ENCODE measurements around the gene RELA. TPM values are rescaled to one million over a fixed set of nuclear protein-coding genes. Genes with fewer than 3 reads are reported as not detected.
A peak's percentile ranks its signal among the peaks of the same experiment; 100 is the strongest.
"Not testable (repeated sequence)": the region's sequence is repeated elsewhere in the genome, so short reads cannot be mapped to it uniquely, and the experiment has no call there.

RELA gene
- total RNA-seq, 1 donor from 2014 or later, result 97.9 TPM

DNA sequence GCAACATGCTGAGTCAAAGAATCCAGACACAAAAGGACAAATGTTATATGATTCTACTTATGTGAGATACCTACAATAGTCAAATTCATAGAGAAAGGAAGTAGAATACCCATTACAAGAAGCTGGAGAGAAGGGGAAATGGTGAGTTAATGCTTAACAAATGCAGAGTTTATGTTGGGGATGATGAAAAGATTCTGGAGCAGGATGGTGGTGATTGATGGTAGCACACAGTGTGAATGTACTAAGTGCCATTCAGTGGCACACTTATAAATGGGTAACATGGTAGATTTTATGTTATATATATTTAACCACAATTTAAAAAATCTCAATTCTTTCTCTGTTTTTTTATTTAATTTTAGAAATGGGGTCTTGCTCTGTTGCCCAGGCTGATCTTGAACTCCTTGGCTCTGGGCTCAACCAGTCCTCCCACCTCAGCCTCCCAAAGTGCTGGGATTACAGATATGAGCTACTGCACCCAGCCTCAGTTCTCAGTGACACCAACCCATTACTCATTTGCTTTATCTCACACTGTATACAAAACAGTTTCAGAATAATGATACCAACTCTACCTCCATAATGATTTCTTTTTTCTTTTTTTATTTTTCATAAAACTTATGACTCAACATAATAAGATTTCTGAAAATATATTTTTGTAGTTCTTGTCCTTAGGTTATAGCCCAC is 9.6 kb upstream of the RELA start:
- no peak for DNase-seq (ENCODE audit: low spot score)

DNA sequence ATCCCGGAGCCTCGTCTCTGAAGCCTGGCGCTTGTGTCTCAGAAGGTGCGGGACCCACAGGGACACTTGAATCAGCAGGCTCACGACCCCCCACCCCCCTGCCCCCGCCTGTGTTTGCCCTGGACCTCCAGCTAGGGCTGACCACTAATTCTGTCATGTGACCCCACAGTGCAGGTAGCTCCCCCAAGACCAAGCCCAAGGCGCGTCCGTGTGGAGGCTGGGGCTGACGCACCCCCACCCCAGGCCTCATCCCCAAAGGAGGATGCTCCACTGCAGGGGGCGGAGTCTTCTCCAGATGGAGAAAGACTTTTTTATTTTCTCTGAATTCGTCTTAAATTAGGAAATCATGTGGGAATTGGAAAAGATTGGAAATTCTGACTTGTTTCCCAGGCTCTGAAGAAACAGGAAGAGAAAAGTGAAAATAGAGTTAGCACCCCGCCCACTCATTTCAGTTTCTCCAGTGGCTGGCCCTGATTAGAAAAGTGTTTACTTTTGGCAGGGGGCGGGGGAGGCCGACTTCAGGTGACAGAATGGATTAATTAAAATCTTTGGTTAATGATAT is 1.0 kb upstream of the RELA start:
- no peak for DNase-seq (ENCODE audit: low spot score)

DNA sequence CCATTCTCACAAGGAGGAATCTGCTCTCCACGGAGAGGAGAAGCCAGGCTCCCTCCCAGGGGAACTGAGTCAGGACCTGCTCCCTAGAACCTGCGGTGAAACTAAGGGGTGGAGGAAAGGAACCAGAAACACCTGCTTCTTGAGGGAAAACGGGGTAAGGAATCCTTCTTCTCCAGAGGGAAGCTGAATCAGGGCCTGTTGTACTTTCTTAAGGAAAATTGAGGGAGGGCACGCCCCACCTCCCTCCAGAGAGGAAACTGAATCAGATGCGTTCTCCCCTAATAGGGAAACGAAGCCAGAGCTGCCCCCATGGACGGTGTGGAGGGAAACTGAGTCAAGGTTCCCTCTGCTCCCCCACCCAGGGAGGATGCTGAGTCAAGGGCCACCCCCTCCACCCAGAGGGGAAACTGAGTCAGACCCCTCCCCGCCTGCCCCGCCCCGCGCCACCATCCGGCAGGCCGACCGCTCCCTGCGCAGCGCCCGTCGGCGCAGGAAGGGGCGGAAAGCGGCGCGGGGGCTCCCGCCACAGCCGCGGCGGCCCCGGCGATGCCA is 393 bp downstream of the RELA start:
- DNase-seq (ENCODE audit: low spot score), result no peak

DNA sequence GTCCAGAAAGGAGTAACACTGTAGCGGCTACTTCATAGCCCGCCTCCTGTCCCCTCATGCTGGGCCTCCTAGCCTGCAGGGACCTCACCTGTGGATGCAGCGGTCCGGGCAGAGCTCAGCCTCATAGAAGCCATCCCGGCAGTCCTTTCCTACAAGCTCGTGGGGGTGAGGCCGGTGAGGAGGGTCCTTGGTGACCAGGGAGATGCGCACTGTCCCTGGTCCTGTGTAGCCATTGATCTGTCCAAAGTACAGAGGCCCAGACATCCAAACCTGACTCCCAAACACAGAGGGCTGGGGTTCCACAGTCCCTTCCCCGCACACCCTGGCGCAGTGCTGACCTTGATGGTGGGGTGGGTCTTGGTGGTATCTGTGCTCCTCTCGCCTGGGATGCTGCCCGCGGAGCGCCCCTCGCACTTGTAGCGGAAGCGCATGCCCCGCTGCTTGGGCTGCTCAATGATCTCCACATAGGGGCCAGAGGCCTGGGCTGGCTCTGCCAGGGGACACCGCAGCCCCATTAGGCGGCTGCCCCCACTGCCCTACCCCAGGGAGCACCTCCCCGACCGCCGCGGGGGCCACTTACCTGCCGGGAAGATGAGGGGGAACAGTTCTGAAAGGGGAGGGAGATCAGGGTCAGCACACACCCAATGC is 993 bp downstream of the RELA start:
- DNase-seq (ENCODE audit: low spot score), result no peak

DNA sequence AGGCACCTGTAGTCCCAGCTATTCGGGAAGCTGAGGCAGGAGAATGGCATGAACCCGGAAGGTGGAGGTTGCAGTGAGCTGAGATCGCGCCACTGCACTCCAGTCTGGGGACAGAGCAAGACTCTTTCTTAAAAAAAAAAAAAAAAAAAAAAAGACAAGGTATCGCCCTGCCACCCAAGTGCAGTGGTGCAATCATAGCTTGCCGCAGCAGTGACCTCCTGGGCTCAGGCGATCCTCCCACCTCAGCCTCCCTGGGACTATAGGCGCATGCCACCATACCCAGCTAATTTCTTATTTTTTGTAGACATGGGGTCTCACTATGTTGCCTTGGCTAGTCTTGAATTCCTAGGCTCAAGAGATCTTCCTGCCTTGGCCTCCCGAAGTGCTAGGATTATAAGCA is 1.8 kb downstream of the RELA start:
- DNase-seq (ENCODE audit: low spot score), result not testable (repeated sequence)

DNA sequence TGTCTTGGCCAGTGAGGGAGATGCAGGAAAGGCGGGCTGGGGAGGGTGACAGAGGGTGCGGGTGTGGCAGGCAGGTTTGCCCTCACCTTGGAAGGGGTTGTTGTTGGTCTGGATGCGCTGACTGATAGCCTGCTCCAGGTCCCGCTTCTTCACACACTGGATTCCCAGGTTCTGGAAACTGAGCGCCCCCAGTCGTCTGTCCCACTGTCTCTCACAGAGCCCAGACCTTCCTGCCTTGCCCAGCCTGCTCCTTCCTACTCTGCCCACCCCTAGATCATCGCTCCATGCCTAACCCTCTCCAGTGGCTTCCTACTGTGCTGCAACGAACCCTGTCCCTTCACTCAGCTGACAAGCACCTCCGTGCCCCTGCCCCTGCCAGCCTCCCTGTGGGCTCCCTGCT is 2.7 kb downstream of the RELA start:
- no peak for DNase-seq (ENCODE audit: low spot score)

DNA sequence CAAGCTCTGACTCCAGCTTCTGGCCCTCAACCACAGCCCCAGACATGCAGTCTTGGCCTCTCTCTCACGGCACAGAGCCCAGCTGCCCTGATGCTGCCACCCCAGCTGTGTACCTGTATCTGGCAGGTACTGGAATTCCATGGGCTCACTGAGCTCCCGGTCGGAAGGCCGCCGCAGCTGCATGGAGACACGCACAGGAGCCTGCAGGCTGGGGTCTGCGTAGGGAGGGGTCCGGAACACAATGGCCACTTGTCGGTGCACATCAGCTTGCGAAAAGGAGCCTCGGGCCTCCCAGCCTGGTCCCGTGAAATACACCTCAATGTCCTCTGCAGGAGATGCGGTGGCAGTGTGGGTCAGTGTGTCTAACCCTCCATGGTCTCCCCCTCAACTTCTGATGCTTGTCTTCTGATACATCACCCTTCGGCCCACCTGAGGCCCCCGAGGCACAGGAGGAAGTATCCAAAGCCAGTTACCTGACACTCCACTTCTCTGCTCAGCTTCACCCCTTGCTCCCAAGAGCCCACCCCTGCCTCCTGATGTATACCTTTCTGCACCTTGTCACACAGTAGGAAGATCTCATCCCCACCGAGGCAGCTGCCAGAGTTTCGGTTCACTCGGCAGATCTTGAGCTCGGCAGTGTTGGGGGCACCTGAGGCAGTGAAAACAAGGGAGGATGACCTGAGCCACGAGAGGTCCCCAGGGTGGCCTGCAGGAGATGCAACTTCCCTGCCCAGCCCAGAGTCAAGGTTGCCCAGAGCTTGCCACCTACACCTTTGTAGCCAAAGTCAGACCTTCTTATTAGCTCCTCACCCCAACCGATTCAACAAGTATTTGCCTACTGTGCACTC is 4.3 kb downstream of the RELA start:
- DNase-seq (ENCODE audit: low spot score), result no peak

DNA sequence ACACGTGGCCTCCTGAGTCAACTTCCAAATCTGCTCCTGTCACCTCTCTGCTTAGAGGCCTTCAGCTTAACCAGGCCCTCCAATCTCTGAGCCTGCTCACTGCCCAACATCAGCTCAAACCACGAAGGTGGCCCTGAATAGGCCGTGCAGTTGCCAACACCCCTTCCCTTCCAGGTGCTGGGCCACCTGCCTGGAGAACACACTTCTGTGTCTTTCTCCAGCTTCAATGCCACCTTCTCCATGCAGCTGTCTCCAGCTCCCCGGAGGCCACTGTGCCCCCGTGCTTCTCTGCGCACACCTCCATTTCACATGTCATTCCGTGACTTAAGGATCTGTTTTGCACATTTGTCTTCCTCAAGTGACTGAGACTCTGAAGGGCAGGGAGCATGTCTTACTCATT is 5.3 kb downstream of the RELA start:
- DNase-seq (ENCODE audit: low spot score), result no peak

DNA sequence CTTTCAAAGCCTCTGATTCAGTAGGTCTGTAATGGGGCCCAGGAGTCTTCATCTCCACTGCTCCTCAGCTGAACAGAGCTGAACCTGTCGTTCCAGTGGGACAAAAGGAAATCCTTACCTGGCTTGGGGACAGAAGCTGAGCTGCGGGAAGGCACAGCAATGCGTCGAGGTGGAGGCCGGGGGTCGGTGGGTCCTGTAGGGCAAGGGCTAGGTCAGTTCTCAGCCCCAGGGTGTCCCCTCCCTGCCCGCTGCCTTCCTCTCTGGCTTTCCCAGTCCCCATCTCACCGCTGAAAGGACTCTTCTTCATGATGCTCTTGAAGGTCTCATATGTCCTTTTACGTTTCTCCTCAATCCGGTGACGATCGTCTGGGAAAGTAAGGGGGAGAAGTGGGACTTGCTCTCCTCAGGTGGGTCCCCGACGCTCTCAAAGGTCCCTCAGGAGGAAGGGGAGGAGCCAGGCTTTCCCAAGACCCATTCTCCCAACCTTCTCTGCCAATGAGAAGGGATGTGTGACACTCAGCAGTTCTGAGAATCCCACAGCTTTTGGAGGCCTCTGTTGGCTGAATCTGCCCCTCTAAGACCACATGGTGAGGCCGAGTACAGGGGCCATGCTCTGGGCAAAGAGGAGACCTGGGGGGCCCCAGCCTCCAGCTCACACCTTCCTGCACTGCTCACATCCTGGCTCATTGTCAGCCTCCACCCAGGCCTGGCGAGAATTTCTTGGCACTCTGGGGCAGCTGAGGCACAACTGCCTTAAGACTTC is 7.0 kb downstream of the RELA start:
- DNase-seq (ENCODE audit: low spot score), result no peak

DNA sequence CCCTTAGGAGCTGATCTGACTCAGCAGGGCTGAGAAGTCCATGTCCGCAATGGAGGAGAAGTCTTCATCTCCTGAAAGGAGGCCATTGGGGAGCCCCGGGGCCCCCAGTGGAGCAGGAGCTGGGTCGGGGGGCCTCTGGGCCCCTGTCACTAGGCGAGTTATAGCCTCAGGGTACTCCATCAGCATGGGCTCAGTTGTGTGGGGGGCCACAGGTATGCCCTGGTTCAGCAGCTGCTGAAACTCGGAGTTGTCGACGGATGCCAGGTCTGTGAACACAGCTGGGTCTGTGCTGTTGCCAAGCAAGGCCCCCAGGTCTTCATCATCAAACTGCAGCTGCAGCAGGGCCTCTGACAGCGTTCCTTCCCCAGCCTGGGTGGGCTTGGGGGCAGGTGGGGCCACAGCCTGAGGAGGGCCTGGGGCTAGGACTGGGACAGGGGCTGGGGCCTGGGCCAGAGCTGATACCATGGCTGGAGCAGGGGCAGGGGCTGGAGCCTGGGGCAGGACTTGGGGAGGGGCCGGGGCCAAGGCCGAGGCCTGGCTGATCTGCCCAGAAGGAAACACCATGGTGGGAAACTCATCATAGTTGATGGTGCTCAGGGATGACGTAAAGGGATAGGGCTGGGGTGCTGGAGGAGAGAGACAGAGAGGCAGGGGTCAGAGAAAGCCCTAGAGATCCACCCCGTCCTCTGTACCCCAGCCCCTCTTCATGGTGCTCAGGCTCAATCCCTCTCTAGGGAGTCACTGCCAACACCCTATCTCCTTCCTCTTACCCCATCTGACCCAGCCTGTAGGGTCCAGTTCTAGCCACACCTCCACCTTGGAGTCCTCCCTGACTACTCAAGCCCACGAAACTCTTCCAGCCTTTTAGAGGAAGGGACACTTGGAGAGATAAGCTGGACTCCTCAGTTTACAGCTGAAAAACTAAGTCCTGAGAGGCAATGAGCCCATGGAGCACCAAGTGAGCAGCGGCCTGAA is 8.1 kb downstream of the RELA start:
- DNase-seq (ENCODE audit: low spot score), result peak; percentile 42

DNA sequence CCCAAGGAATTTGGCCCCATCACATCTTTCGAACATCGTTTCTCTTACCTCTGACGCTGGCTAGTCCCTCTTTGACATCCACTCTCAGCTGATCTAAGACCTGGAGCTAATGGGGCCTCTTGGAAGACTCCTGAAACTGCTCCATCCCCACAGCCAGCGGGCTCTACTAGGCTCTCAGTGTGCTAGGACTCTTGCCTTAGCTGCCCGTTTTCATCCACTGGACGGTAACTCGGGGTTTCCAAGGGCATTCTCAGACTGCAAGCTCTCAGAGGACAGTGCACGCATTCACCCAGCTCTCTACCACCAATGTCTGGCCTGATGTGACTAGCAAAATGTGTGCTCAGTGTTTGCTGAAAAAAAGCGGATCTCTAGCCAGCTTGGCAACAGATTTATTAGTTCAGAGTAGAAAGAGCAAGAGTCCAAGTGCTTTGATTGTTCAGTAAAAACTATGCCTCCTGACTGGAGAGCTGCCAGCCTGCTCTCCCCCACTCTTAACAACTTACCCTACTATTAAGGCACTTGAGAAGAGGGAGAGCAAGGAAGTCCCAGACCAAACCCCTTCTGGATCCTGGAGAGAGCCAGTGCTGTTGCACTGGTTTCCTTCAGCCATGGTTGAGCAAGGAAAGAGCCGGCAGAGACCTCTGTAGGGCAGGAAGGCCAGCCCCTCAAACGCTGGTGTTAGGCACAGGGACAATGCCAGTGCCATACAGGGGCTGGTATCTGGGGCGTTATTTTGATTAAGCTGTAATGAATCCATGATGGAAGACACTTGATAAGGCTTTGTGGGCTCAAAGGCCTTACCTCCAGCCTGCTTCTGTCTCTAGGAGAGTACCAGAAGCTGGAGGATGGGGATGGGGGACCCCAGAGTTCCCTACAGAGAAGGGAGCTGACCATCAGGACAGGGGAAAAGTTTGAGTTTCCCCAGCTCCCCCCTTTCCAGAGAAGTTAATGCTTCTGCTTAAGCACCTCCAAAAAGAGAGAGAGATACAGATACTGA is 9.2 kb downstream of the RELA start:
- DNase-seq (ENCODE audit: low spot score), result no peak

DNA sequence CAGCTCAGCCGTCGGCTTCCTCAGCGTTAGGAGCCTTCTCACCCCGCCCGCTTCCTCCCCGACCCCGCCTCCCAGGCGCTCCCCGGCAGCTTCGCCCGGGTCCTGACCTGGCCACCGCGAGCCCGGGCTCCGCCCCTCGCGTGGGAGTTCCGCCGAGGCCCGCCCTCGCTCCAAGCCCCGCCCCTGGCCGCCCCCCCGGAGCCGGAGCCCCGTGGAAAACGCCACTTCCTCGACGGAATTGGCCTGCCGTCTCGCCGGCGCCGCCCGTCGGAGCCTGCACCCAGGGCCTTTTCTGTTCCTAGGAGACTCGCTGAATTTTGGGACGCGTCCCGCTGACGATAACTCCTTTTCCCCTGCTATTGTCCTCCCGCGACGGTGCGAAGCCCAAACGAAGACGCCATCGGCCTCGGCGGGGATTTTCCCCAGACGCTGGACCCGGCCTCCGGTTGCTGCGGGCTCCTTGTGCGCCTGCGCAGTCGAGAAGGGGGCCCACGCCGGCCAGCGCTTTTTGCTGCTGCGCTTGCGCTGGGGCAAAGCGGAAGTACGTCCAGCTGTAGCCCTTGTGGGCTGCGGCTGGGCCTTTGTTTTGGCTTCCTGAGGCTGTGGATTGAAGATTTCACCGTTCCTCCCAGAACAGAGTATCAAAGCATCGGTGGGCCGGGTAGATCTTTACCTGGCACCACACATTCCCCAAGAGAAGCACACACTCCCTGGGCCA is 10.0 kb downstream of the RELA start:
- peak; percentile 96 for DNase-seq (ENCODE audit: low spot score)

DNA sequence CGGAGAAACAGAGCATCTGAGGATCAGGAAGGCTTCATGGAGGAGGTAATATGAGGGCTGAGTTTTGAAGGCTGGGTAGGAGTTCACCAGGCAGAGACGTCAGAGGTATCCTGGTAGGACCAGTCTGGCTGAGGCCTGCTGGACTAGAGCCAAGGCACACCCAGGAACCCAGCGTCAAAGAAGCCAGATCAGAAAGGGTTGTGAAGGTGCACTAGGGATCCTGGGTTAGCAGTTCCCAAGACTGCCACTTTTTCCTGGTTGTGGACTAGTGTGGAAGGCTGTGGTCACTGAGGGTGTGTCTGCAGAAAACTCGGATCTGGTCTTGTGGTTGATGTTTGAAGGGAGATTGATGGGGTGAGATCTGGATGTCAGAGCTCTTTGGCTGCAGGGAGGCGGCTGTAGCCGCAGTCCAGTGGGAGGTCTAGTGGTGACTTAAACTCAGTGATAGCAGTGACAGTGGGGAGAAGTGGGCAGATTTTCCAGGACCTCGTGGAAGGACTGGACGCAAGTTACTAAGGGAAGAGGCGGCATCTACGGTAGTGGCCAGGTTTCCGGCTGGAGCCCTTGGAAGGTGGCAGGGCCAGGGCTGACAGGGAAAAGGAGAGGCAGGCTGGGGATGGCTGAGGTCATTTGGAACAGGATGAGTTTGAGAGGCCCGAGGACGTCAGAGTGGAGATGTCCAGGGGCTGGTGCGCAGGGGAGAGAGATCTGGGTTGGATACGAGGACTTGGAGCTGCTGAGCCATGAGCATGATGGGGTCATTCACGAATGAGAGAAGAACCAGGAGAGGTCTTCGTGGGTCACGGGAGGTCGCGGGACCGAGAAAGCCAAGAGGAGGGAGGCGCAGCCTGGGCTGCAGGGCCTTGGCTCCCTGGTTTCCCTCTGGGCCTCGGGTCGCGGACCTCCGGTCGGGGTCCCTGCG is 10.9 kb downstream of the RELA start:
- peak; percentile 84 for DNase-seq (ENCODE audit: low spot score)

DNA sequence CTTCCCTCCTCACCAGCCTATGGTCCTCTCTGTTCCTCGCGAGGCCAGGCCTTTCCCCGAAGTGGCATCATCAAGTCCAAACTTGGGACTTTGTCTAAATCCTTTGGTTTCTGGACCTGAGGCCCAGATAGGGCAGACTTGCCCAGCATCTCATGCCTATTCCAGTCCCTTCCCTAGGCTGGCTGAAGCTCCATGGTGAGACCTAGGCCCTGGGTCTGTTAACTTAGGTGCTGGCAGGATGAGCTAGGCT is 11.5 kb downstream of the RELA start:
- no peak for DNase-seq (ENCODE audit: low spot score)

DNA sequence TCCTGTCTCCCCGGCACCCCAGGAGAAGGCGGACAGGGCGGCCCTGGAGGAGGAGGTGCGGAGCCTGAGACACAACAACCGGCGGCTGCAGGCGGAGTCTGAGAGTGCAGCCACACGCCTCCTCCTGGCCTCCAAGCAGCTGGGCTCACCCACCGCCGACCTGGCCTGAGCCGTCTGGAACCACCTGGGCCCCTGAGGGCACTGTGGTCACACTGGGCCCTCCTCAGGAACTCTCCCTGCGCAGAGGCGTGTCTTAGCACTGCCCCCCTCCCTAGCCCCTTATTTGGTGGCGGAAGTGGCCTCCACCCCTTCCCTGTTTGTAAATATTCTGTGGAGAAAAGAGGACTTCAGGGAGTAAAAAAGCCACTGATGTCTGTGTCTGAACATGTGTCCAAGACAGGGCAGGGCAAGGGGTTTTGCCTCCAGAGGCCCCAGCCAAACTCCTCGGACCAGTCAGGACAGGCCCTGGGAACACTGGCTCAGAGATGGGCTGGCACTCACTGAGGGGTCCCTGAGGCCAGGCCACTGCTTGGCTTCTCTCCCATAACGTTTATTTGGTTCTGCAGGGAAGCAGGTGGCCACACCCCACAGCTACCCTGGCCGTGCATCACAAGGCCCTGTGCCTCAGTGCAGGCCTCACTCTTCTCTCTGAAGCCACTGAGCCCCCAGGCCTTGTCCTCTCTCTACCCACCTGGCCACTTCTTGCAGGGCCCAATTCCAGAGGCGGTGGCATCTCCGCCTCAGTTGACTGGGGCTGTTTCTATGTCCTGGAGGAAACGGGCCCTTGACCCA is 12.0 kb downstream of the RELA start:
- DNase-seq (ENCODE audit: low spot score), result peak; percentile 62

DNA sequence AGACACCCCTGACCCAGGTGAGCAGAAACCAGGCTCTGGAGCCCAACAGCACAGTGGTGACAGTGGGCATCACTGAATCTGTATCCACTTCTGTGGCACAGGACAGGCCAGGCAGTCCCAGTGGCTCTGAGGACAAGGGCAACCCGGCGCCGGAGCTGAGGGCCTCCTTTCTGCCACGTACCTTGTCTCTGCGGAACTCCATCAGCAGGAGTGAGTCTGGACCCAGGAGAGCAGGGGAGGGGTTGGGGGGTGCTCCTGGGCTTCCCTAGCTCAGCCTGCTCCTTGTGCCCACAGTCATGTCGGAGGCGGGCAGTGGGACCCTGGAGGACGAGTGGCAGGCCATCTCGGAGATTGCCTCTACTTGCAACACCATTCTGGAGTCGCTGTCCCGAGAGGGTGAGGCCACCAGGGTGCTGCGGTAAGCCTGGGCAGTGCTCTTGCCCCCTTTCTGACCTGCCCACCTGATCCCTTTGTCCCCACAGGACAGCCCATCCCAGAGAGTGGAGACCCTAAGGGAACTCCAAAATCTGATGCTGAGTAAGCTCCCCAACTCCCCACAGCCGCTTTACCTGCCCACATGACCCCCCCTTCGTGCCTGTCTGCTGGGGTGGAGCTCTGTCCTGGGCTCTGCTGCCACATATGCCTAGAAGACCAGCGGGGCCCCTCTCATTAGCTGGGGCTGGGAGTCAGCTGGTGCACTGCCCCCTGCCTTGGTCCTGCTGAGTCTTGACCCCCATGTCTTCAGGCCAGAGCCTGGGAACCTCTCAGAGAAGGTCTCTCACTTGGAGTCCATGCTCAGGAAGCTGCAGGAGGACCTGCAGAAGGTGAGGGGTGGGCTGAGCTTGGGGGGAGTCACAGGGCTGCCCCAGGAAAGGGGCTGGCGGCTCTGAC is 12.8 kb downstream of the RELA start:
- no peak for DNase-seq (ENCODE audit: low spot score)
